Left lung (tissue), 10 donors: ENCODE results near the gene PIM2. TPM values are rescaled to one million over a fixed set of nuclear protein-coding genes. Genes with fewer than 3 reads are reported as not detected.

Experiments used
- ATAC-seq: fragments of 200-7000 bp; cut with Tn5 transposase; one replicate; pipeline ENCODE4 v1.9.1; 2020; ENCODE audit warnings: moderate library complexity
- DNase-seq, 4 donors: peaks; one replicate each; pipeline ENCODE4 v3.0.0-alpha.2; 2013 to 2020
- H3K27ac ChIP-seq, 2 donors: fragments of 200-600 bp; sonication (generic) in 1 of 2; one replicate each; pipeline versions ENCODE4 v1.5.0 to v1.8.0; 2020 to 2021
- H3K27me3 ChIP-seq, 2 donors: fragments of 200-600 bp; sonication (generic) in 1 of 2; one replicate each; pipeline versions ENCODE4 v1.5.0 to v1.8.0; 2020 to 2021
- H3K36me3 ChIP-seq, 2 donors: fragments of 200-600 bp; sonication (generic) in 1 of 2; one replicate each; pipeline versions ENCODE4 v1.5.0 to v1.8.0; 2020 to 2021
- H3K4me1 ChIP-seq, 2 donors: fragments of 200-600 bp; one replicate each; pipeline ENCODE4 v1.8.0; 2021
- H3K4me3 ChIP-seq, 2 donors: fragments of 200-600 bp; sonication (generic) in 1 of 2; one replicate each; pipeline versions ENCODE4 v1.5.0 to v1.8.0; 2020 to 2021; ENCODE audit warnings: mild to moderate bottlenecking in 1 of 2
- H3K9me3 ChIP-seq, 2 donors: fragments of 200-600 bp; sonication (generic) in 1 of 2; one replicate each; pipeline versions ENCODE4 v1.5.0 to v1.8.0; 2020 to 2021
- CTCF ChIP-seq, 2 donors: fragments of 200-600 bp; sonication (generic) in 1 of 2; IDR thresholded peaks; one replicate each; pipeline versions ENCODE4 v1.5.0 to v1.8.0; 2021; ENCODE audit warnings: antibody characterized with exemption in 2 of 2
- intact Hi-C, 2 donors: fragments of 100-400 bp; cut with DNase I; formaldehyde crosslinking; loops; one replicate each; pipeline versions ENCODE4 v1.11.2 to v1.14.2; 2022
- polyA plus RNA-seq, 6 donors: library from polyadenylated mRNA; unstranded; fragments of 120-200 nt; gene quantifications; one replicate each; pipeline ENCODE4 v1.2.1, GENCODE V29; 2013; ENCODE audit not compliant: insufficient read length in 6 of 6
- total RNA-seq, 2 donors: library from RNA; stranded (reverse); fragmentation: NEBNext Ultra II Directional; extraction: Animal tissue kit (Norgen Biotek cat#: 25700); gene quantifications; one replicate each; pipeline ENCODE4 v1.2.1, GENCODE V29; 2021
- donor health status: DM: no; HTN: yes; CAD: no.
- donor health status: DM: no; HTN: no; CAD: no.

The PIM2 gene
- total and polyA plus RNA-seq, 8 donors, result 4.6 to 17.7 (median 5.8) TPM

GRCh38 chrX:48911412-48912182 is 7.2 kb downstream of the PIM2 start, which contains the start of gene SLC35A2:
SLC35A2 (minus strand) TSS chrX:48911646; CDS start chrX:48911636, 10 bp downstream.
- intact Hi-C loops, result no loop called here
- H3K9me3 ChIP-seq, result no peaks in the 10 kb centered on the region
- peak; percentile 67 to 93 (median 84) for DNase-seq
- no peaks in the 10 kb centered on the region for H3K27me3 ChIP-seq
- H3K27ac ChIP-seq, result peak within 1 kb of the TSS; percentile 65 to 84
- H3K4me1 ChIP-seq, result peaks cover 0 to 5% of the 10 kb centered on the region in 2 donors
- peak; percentile 91 for ATAC-seq
- peaks cover 0 to 31% of the 10 kb centered on the region in 2 donors for H3K36me3 ChIP-seq
- H3K4me3 ChIP-seq, result peak within 1 kb of the TSS; percentile 50 to 60
- no peak for TF ChIP-seq CTCF (IDR thresholded peaks at IDR 0.05)

GRCh38 chrX:48910926-48911411 is 7.9 kb downstream of the PIM2 start:
- TF ChIP-seq CTCF (IDR thresholded peaks at IDR 0.05), result no peak
- no peak for DNase-seq
- Histone ChIP-seq H3K4me3 (peak overlapping the region; percentile 50 to 60), H3K36me3 (peaks cover 0 to 37% of the 10 kb centered on the region in 2 donors), H3K4me1 (peaks cover 0 to 4% of the 10 kb centered on the region in 2 donors), H3K27ac (peak overlapping the region; percentile 65 to 84), H3K27me3 (no peaks in the 10 kb centered on the region), H3K9me3 (no peaks in the 10 kb centered on the region)
- ATAC-seq, result no peak
- intact Hi-C loops, result no loop called here

GRCh38 chrX:48909703-48910294 is 9.0 kb downstream of the PIM2 start:
- no peak overlapping the region for H3K4me3 ChIP-seq
- intact Hi-C loops, result no loop called here
- H3K36me3 ChIP-seq, result peaks cover 0 to 45% of the 10 kb centered on the region in 2 donors
- no peaks in the 10 kb centered on the region for H3K9me3 ChIP-seq
- H3K27ac ChIP-seq, result no peak overlapping the region
- H3K4me1 ChIP-seq, result peaks cover 0 to 4% of the 10 kb centered on the region in 2 donors
- no peak for TF ChIP-seq CTCF (IDR thresholded peaks at IDR 0.05)
- no peaks in the 10 kb centered on the region for H3K27me3 ChIP-seq
- ATAC-seq, result no peak
- DNase-seq, result no peak

- H3K4me3 ChIP-seq, result no peak overlapping the region
- TF ChIP-seq CTCF (IDR thresholded peaks at IDR 0.05), result no peak
- H3K27me3 ChIP-seq, result no peaks in the 10 kb centered on the region
- no peak for DNase-seq
- no peaks in the 10 kb centered on the region for H3K9me3 ChIP-seq
- H3K36me3 ChIP-seq, result peaks cover 0 to 45% of the 10 kb centered on the region in 2 donors
- H3K4me1 ChIP-seq, result peaks cover 0 to 4% of the 10 kb centered on the region in 2 donors
- ATAC-seq, result no peak
- H3K27ac ChIP-seq, result no peak overlapping the region
- intact Hi-C loops, result no loop called here
These were observed 10.2 kb downstream of the PIM2 start for GRCh38 chrX:48908600-48908999.
